Mesenteric fat pad (tissue), 1 donor: ENCODE measurements around the gene STARD3. TPM values are rescaled to one million over a fixed set of nuclear protein-coding genes. Genes with fewer than 3 reads are reported as not detected.

Experiments
- DNase-seq: peaks from one replicate; pipeline ENCODE4 v3.0.0-alpha.2; 2020; ENCODE audit warnings: low spot score
- total RNA-seq: library from RNA; stranded (reverse); fragmentation: NEBNext Ultra II Directional; extraction: Animal tissue kit (Norgen Biotek cat#: 25700); gene quantifications from one replicate; pipeline ENCODE4 v1.2.1, GENCODE V29; 2021
- donor health status: DM: yes; HTN: yes; CAD: no.

Gene STARD3
- total RNA-seq, 1 donor from 2014 or later, result 49.2 TPM

DNA sequence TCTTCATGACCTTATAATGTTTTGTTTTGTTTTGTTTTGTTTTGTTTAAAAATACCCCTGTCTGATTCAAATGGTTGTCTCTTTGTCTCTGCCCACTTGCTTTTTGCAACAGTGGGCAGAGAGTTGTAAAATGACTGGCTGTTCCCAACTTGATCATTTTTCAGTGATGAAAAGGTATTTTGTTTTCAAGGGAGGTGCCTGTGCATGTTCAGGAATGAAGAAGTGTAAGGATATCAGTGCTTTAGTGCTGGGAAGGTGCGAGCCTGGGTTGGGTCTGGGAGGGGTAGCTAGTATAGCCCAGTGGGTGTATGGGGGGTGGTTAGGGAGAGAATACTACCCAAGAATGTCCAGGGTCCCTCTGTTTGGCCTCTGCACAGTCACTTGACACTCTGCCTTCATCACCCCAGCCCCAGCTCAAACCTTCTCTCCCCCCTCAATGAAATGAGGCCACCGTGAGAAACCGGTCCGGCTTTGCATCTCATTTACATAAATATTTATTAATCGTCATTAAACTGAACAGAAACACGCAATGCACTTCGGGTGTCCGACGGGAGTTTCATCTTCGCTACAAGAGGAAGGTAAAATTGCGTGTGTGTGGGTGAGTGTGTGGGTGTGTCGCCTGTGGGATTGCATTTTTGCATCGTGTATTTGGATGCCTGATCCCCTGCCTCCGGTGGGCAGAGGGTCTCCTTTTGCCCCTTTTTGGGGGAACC, 33.5 kb upstream of the STARD3 start:
- DNase-seq, result no peak

GRCh38 chr17:39604911-39605491, 31.9 kb upstream of the STARD3 start:
- no peak for DNase-seq

DNA sequence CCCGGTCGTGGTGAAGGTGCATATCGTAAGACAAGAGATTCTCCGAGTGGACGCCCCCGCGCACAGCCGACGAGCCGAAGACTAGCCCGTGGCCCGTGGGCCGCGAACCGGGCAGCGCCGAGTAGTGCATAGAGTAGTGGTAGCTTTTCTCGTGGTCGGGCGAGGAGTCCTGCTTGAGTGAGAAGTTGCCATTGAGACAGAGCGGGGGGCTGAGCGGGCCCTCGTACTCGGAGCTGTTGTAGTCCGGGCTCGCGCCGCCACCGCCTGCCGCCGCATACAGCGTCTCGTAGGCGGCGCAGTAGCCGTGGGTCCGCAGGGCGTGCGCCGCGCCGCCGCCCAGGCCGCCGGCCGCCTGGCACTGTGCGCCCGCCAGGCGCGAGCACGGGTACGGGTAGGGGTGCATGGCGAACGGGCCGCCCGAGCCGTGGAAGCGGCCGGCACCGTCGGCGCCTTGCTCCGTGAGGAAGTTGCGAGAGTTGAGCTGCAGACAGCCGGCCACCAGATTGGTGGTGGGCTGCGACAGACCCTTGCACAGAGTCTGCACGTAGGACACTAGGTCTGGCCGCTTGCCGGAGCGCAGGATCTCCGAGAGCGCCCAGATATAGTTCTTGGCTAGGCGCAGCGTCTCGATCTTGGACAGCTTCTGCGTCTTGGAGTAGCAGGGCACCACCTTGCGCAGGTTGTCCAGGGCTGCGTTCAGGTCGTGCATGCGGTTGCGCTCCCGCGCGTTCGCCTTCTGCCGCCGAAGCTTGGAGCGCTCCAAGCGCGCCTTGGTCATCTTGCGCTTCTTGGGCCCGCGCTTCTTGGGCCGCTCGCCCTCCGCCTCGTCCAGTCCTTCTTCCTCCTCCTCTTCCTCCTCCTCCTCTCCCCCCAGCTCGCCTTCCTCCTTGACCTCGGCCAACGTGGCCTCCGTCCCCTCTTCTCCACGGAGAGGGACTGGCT, 31.2 kb upstream of the STARD3 start:
- no peak for DNase-seq

GRCh38 chr17:39606434-39607056, 30.4 kb upstream of the STARD3 start:
- no peak for DNase-seq

- no peak for DNase-seq
Observed at GRCh38 chr17:39607057-39607850, 29.7 kb upstream of the STARD3 start.

DNA sequence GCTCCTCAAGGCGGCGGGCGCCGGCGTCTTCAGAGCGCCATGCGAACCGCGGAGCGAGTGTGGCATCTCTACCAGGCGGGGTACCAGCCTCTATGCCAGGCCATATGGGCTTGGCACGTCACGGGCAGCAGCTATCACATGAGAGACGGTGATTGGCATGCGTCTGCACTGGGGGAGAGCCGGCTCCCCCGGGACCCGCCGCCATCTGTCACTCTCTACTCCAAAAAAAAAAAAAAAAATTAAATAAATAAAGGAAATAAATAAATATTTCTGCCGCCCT, 29.2 kb upstream of the STARD3 start, which contains the start of gene NEUROD2:
TSS of gene NEUROD2 (minus strand) at position 70 of the 280 bp plus-strand sequence. CDS start 1,321 bp downstream, outside the sequence.
- DNase-seq, result no peak

DNA sequence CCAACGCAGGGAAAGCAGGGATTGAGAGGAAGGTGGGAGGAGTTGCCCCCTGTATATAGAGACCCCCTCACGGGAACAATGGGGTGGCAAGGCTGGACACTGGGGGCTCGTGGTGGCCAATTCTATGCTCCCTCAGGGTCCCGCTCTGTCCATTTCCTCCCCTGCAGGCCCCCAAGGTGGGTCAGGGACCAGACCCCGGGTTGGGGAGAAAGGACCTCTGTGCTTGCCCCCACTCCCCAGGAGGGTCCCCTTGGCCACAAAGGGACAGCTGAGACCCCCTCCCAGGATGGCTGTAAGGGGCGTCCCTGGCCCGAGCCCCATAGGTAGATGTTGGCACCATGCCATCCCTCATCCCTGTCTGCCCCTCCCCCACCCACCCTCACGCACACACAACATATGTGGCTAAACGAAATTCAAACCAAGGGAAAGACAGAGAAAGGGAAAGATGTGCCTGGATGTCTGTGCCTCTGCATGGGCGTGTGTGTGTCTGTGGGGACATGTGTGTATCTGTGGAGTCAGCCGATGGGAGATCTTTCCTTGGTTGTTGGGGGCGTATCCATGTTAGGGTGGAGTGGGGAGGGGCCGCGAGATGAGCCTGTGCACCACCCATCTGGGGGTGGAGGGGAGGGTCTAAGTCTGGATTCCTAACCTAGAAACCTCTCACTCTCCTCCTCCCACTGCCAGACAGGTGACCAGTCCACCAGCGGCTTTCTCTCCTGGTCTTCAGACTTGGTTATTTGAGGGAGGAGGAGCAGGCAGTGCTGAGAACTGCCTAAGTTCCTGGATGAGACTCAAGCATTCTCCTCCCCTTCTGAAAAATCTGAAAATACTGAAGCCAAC, 28.6 kb upstream of the STARD3 start:
- DNase-seq, result no peak

DNA sequence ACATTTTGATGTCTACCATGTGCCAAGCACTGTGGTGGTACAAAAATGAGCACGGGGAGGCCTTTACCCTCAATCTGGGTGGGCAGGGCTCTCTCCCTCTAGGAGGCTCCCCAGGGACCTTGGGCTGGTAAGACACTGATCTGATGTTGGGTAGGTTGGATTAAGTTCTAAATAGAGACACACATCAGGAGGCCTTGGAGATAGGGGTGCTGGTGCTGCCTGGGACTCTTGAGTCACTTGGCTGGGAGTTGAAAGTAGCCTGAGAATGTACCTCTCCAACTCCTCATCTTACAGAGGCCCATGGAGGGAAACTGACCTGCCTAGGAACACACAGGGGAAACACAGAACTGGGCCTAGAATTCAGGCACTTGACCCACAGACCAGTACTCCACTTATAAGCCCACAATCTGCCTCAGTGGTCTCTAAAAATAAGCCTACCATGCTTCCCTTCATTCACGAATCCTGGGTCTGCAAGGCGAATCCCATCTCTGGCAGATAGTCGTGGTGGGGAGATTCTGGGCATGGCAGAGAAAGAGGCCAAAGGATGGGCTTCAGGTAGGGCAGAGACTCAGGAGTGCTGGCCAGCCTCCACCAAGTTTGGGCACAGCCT, 27.4 kb upstream of the STARD3 start:
- no peak for DNase-seq

GRCh38 chr17:39611401-39612112, 25.4 kb upstream of the STARD3 start:
- no peak for DNase-seq

- DNase-seq, result no peak
Observed at GRCh38 chr17:39612291-39612894, 24.6 kb upstream of the STARD3 start.

- no peak for DNase-seq
Observed at GRCh38 chr17:39612935-39613464, 23.9 kb upstream of the STARD3 start.

GRCh38 chr17:39614545-39615157, 22.3 kb upstream of the STARD3 start:
- no peak for DNase-seq

DNA sequence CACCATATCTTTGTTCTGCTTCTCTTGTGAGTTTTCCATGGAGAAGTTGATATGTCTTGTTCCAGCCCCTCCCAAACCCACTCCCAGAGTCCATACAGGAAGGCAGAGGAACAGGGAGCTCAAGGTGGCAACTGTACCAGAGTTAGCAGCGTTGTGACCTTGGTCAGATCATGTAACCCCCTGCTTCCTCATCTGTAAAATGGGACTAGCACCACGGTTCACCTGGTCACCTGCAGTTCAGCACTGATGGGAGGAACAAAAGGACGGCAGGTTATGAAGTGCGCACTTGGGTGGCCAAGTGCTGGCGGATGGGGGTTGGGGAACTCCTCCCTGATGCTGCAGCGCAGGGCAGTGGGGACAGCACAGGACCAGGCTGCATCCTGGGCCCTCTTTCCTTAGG, 21.5 kb upstream of the STARD3 start:
- no peak for DNase-seq

GRCh38 chr17:39617100-39617445, 19.9 kb upstream of the STARD3 start:
- DNase-seq, result no peak

- no peak for DNase-seq
Observed at GRCh38 chr17:39617446-39618245, 19.3 kb upstream of the STARD3 start.

DNA sequence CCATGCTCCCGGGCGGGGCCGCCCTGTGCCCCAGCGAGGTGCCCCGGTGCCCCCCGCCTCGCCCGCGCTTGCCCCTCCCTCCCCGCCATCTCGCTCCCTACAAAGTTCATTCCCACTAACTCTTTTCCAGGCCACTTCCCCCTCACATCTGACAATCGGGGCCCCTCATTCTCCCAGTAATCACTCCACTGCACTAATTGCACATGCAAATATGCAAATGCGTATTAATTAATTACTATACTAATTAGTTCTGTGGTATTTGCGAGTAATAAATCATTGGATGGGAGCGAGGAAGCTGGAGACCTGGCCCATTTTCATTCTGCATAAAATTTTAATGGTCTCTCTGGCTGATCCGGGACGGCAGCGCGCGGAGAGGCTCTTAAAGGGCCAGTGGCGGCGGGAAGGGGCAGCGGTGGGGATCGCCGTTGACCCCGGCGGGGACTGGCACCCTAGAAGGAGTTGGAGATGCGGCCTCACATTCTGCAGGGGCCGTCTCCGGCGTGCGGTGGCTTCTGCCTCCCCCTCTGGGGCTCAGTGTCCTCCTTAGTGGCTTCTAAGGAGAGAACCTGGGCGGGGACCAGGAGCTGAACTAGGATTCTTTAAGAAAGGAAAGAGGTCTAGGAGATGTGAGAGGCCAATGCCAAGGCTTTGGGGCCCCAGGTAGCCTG, 18.6 kb upstream of the STARD3 start:
- DNase-seq, result no peak
